Cardiac fibroblast (primary cell): ENCODE results near the gene FSHR.

ENCODE experiments used
- DNase-seq, 2 donors: peaks; one replicate each; pipeline versions ENCODE4 v3.0.0 to v3.0.0-alpha.2; 2010; ENCODE audit warnings: low read depth in 2 of 2
- H3K4me3 ChIP-seq, 2 donors: replicated peaks in 1 of 2; 1 replicate in 1 of 2; 2 replicates in 1 of 2; pipeline ENCODE4 v1.5.1; 2011; ENCODE audit warnings: low read depth in 2 of 2, low read length in 2 of 2, mild to moderate bottlenecking in 2 of 2, moderate library complexity in 1 of 2
- TF ChIP-seq, protein P1 (sequence below): IDR thresholded peaks from one replicate; pipeline ENCODE4 v1.5.1; 2011; ENCODE audit warnings: low read depth, mild to moderate bottlenecking, low read length, inconsistent platforms

The FSHR gene

DNA sequence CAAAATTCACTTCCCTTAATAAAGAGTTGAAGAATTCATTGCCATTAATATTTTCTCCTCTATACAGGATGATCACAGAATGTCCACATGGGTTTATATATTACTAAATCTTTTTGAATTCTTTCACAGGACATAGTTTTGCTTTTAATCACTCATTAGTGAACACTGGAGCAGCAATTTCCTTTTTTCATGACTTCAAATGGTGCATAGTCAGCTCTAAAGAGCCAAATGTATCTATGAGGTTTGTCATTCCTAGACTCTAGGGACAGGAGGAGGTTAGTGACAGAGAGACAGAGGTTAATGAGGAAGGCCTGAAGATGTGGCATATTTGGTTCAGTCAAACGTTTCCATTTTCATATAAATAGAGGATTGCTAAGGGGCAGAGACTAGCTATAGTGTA lies 111.8 kb downstream of the FSHR start:
- DNase-seq = no peak
- TF ChIP-seq, protein P1, sequence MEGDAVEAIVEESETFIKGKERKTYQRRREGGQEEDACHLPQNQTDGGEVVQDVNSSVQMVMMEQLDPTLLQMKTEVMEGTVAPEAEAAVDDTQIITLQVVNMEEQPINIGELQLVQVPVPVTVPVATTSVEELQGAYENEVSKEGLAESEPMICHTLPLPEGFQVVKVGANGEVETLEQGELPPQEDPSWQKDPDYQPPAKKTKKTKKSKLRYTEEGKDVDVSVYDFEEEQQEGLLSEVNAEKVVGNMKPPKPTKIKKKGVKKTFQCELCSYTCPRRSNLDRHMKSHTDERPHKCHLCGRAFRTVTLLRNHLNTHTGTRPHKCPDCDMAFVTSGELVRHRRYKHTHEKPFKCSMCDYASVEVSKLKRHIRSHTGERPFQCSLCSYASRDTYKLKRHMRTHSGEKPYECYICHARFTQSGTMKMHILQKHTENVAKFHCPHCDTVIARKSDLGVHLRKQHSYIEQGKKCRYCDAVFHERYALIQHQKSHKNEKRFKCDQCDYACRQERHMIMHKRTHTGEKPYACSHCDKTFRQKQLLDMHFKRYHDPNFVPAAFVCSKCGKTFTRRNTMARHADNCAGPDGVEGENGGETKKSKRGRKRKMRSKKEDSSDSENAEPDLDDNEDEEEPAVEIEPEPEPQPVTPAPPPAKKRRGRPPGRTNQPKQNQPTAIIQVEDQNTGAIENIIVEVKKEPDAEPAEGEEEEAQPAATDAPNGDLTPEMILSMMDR = no peak
- H3K4me3 ChIP-seq = no peak overlapping the region

DNA sequence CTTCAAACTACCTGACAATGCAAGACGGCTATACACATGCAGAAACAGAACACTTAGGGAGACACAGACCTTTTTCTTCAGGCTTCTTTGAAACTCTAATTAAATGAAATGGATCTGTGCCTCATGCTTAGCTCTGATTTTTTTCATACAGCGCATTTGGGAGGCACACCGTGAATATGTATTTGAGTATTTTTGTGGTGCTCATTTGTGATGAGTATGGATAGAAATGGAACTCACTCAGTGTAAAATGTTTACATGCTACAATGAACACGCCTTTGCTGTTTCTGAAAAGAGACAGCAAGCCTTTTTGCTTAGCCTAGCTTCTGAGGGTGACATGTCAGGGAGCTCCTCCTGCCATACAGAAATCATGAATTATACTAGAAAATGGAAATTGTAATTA lies 113.3 kb downstream of the FSHR start:
- TF ChIP-seq, protein P1 = no peak
- no peak overlapping the region for H3K4me3 ChIP-seq
- no peak for DNase-seq

DNA sequence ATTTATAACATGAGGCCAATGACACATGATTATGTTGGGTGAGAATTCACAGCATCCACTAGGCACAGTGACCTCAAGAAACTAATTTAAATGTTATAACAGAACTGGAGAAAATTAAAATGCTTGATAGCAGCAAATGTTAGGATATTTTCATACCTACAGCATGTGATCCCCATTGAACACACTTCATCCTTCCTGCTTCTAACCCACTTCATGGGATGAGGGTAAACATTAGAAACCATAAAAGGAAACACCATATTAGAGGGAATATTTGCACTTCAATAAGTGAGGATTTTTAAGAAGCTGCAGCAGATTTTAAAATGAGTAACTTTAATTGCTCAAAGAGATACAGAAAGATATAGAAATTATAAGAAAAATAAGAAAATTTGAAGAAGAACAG lies 117.1 kb downstream of the FSHR start:
- no peak for DNase-seq
- TF ChIP-seq, protein P1 = no peak

DNA sequence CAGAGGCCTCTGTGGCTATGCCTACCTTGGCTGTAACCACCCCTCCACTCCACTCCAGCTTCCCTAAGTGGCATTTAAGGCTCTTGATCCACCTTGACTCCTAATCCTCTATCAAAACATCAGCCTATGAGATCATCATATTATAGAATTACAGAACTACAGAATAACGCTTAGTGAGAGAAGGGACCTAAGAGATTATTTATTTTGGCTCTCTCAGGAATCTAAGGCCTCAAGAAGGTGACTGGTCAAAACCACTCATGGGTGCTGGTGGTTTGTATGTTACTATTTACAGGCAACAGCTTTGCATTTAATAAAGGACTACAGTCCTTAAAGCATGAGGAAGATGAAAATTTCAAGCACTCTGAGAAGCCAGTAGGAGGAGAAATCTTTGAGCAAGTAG lies 118.8 kb downstream of the FSHR start:
- TF ChIP-seq, protein P1 = no peak
- H3K4me3 ChIP-seq = no peak overlapping the region
- DNase-seq = no peak

More for the DNA sequence above, 117.1 kb downstream of the FSHR start:
- no peak overlapping the region for H3K4me3 ChIP-seq

DNA sequence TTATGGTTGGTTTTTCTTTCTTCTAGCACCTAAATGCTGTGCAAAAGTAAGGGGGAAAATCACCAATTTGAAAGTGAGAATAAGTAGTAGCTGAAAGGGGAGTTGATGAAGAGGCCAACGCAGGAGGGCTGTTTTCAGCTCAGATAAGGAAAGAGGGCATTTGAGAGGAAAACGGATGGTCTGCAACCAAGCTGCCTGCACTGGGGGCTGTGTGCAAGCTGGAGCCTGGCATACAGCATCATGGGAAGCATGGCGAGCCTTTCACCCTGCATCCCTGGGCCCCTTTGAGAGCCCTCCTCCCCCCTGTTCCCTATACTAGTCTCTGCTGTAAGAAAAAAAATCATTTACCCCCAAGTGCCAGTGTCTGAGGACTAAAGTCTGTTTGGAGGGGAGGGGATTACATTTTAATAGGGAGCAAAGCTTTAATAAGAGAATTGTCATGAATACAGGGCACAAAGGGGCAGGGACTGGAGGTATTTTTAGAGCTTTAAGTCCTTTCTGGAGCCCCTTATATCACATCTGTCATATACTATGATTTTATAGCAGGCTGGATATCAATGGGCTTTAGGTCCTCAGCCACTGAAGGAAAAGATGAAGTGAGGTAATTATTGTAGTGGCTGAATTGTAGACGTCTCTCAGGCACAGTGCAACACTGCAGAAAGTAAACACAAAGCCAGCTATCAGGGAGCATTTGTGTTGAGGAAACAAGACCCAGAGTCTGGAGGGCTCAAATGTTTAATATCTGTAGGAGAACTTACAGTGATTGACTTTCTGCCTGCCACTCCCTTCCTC lies 120.7 kb downstream of the FSHR start:
- H3K4me3 ChIP-seq = no peak overlapping the region
- TF ChIP-seq, protein P1 = no peak
- DNase-seq = no peak

DNA sequence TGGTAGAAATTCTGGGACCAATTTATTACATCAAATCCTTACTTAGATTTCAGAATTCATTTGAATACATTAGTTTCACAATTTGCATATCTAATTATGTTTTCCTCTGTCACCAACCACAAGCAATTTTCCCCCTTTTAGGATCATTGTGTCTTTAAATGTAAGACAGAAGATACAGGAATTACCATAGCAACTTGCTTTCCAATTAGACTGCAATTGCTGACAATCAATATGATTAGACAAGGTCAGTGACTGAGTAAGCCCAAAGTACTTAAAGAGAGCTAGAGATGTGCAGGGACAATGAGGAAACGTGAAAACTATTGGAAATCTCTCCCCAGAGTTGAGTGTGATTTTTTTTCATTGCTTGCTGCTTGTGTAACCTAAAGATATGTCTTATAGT lies 121.4 kb downstream of the FSHR start:
- no peak overlapping the region for H3K4me3 ChIP-seq
- TF ChIP-seq, protein P1 = no peak
- DNase-seq = no peak

DNA sequence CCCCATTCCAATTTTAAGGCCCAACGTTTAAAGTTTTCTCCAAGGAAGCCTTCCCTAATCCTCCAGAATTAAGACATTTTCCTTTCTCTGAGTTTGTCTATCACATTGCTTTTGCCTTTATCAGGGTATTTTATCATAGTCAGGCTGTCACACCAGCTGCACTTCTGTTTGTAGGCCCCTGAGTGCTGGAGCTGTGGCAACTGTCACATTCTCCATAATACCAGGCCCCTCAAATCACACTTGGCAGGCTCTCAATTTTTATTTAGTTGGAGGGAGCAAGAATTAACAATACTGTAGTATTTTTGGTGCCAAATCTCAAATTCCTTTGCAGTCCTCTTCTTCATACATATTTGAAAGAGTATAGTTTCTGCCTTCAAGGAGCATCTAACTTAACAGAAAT lies 122.2 kb downstream of the FSHR start:
- H3K4me3 ChIP-seq = no peak overlapping the region
- TF ChIP-seq, protein P1 = no peak
- DNase-seq = no peak
